HEK293 (cell line): Measurements from ENCODE around the gene FIBP.

Experiments used
- GLI2 ChIP-seq: fragments of 450-650 bp; formaldehyde crosslinking; IDR thresholded peaks from 2 replicates; pipeline ENCODE4; 2017; ENCODE audit warnings: missing biosample characterization, missing genetic modification characterization, low read depth, borderline replicate concordance
- GLIS1 ChIP-seq: fragments of 450-650 bp; formaldehyde crosslinking; IDR thresholded peaks from 2 replicates; pipeline ENCODE4 v1.5.1; 2016; ENCODE audit warnings: missing biosample characterization, missing genetic modification characterization
- GLIS2 ChIP-seq: fragments of 450-650 bp; formaldehyde crosslinking; IDR thresholded peaks from 2 replicates; pipeline ENCODE4 v1.5.1; 2016; ENCODE audit warnings: missing biosample characterization, missing genetic modification characterization
- HOXA7 ChIP-seq: sonication (generic); formaldehyde crosslinking; IDR thresholded peaks from 2 replicates; pipeline ENCODE4 v1.8.1; 2022; ENCODE audit warnings: missing genetic modification reagents, borderline replicate concordance
- KLF10 ChIP-seq: fragments of 450-650 bp; IDR thresholded peaks from 2 replicates; pipeline ENCODE4 v1.5.1; 2018; ENCODE audit warnings: missing biosample characterization, mild to moderate bottlenecking, missing genetic modification characterization
- KLF8 ChIP-seq: fragments of 450-650 bp; formaldehyde crosslinking; IDR thresholded peaks from 2 replicates; pipeline ENCODE4 v1.5.1; 2016; ENCODE audit warnings: missing biosample characterization, missing genetic modification characterization
- KLF9 ChIP-seq: fragments of 450-650 bp; formaldehyde crosslinking; IDR thresholded peaks from 2 replicates; pipeline ENCODE4 v1.5.1; 2016; ENCODE audit warnings: missing biosample characterization, missing genetic modification characterization, low read depth
- SP3 ChIP-seq: fragments of 450-650 bp; formaldehyde crosslinking; IDR thresholded peaks from 2 replicates; pipeline ENCODE4 v1.5.1; 2016; ENCODE audit warnings: missing biosample characterization, missing genetic modification characterization
- TCF7L2 ChIP-seq: IDR thresholded peaks from 2 replicates; pipeline ENCODE4 v1.6.1; 2011; ENCODE audit warnings: low read depth, mild to moderate bottlenecking, inconsistent platforms, low read length, moderate library complexity, borderline replicate concordance
- WT1 ChIP-seq: fragments of 450-650 bp; formaldehyde crosslinking; IDR thresholded peaks from 2 replicates; pipeline ENCODE4 v1.5.1; 2016; ENCODE audit warnings: missing biosample characterization, missing genetic modification characterization
- ZBTB20 ChIP-seq: fragments of 450-650 bp; formaldehyde crosslinking; IDR thresholded peaks from 2 replicates; pipeline ENCODE4 v1.5.1; 2016; ENCODE audit warnings: missing biosample characterization, missing genetic modification characterization
- ZEB2 ChIP-seq: fragments of 450-650 bp; formaldehyde crosslinking; IDR thresholded peaks from 2 replicates; pipeline ENCODE4 v1.5.1; 2016; ENCODE audit warnings: missing biosample characterization, missing genetic modification characterization
- ZFHX2 ChIP-seq: fragments of 450-650 bp; formaldehyde crosslinking; conservative IDR thresholded peaks from 2 replicates; pipeline ENCODE4 v1.5.1; 2016; ENCODE audit warnings: missing biosample characterization, missing genetic modification characterization
- ZFP37 ChIP-seq: fragments of 450-650 bp; formaldehyde crosslinking; IDR thresholded peaks from 2 replicates; pipeline ENCODE4 v1.5.1; 2016; ENCODE audit warnings: missing biosample characterization, missing genetic modification characterization
- ZFP69B ChIP-seq: fragments of 450-650 bp; formaldehyde crosslinking; IDR thresholded peaks from 2 replicates; pipeline ENCODE4 v1.5.1; 2016; ENCODE audit warnings: missing biosample characterization, missing genetic modification characterization
- ZNF2 ChIP-seq: fragments of 450-650 bp; formaldehyde crosslinking; IDR thresholded peaks from 2 replicates; pipeline ENCODE4 v1.5.1; 2016; ENCODE audit warnings: missing biosample characterization, missing genetic modification characterization
- ZNF324 ChIP-seq: fragments of 450-650 bp; formaldehyde crosslinking; IDR thresholded peaks from 2 replicates; pipeline ENCODE4 v1.5.1; 2016; ENCODE audit warnings: missing biosample characterization, missing genetic modification characterization
- ZNF335 ChIP-seq: fragments of 450-650 bp; formaldehyde crosslinking; conservative IDR thresholded peaks from 2 replicates; pipeline ENCODE4 v1.5.1; 2016; ENCODE audit warnings: missing biosample characterization, missing genetic modification characterization
- ZNF366 ChIP-seq: fragments of 450-650 bp; formaldehyde crosslinking; conservative IDR thresholded peaks from 2 replicates; pipeline ENCODE4 v1.5.1; 2016; ENCODE audit warnings: missing biosample characterization, missing genetic modification characterization
- ZNF404 ChIP-seq: fragments of 450-650 bp; formaldehyde crosslinking; IDR thresholded peaks from 2 replicates; pipeline ENCODE4 v1.5.1; 2017; ENCODE audit warnings: missing biosample characterization, missing genetic modification characterization
- ZNF501 ChIP-seq: fragments of 450-650 bp; formaldehyde crosslinking; IDR thresholded peaks from 2 replicates; pipeline ENCODE4 v1.5.1; 2016; ENCODE audit warnings: missing biosample characterization, missing genetic modification characterization
- ZNF561 ChIP-seq: fragments of 450-650 bp; IDR thresholded peaks from 2 replicates; pipeline ENCODE4 v1.5.1; 2018; ENCODE audit warnings: missing biosample characterization, missing genetic modification characterization, borderline replicate concordance
- ZNF621 ChIP-seq: fragments of 450-650 bp; formaldehyde crosslinking; IDR thresholded peaks from 2 replicates; pipeline ENCODE4 v1.5.1; 2017; ENCODE audit warnings: missing biosample characterization, missing genetic modification characterization
- ZNF629 ChIP-seq: fragments of 450-650 bp; formaldehyde crosslinking; IDR thresholded peaks from 2 replicates; pipeline ENCODE4 v1.5.1; 2017; ENCODE audit warnings: missing biosample characterization, missing genetic modification characterization
- ZNF660 ChIP-seq: fragments of 450-650 bp; IDR thresholded peaks from 2 replicates; pipeline ENCODE4 v1.5.1; 2018; ENCODE audit warnings: missing biosample characterization, mild to moderate bottlenecking, missing genetic modification characterization
- ZNF768 ChIP-seq: fragments of 450-650 bp; formaldehyde crosslinking; IDR thresholded peaks from 2 replicates; pipeline ENCODE4 v1.5.1; 2018; ENCODE audit warnings: missing biosample characterization, mild to moderate bottlenecking, missing genetic modification characterization
- ZNF843 ChIP-seq: fragments of 450-650 bp; formaldehyde crosslinking; IDR thresholded peaks from 2 replicates; pipeline ENCODE4 v1.5.1; 2016; ENCODE audit warnings: missing biosample characterization, missing genetic modification characterization
- ZXDB ChIP-seq: fragments of 450-650 bp; formaldehyde crosslinking; IDR thresholded peaks from 2 replicates; pipeline ENCODE4 v1.5.1; 2016; ENCODE audit warnings: missing biosample characterization, missing genetic modification characterization
- TF ChIP-seq, protein P1 (sequence below): fragments of 450-650 bp; formaldehyde crosslinking; IDR thresholded peaks from 2 replicates; pipeline ENCODE4 v1.5.1; 2016; ENCODE audit warnings: missing biosample characterization, missing genetic modification characterization
- TF ChIP-seq, protein P2 (sequence below): fragments of 450-650 bp; formaldehyde crosslinking; IDR thresholded peaks from 2 replicates; pipeline ENCODE4 v1.5.1; 2016; ENCODE audit warnings: missing biosample characterization, missing genetic modification characterization
- TF ChIP-seq, protein P3 (sequence below): fragments of 450-650 bp; formaldehyde crosslinking; IDR thresholded peaks from 2 replicates; pipeline ENCODE4 v1.5.1; 2017; ENCODE audit warnings: missing biosample characterization, missing genetic modification characterization
- TF ChIP-seq, protein P4 (sequence below): fragments of 450-650 bp; formaldehyde crosslinking; IDR thresholded peaks from 2 replicates; pipeline ENCODE4 v1.5.1; 2016; ENCODE audit warnings: missing biosample characterization, missing genetic modification characterization
- TF ChIP-seq, protein P5 (sequence below): fragments of 450-650 bp; formaldehyde crosslinking; IDR thresholded peaks from 2 replicates; pipeline ENCODE4 v1.5.1; 2017; ENCODE audit warnings: missing biosample characterization, missing genetic modification characterization

The FIBP gene

DNA sequence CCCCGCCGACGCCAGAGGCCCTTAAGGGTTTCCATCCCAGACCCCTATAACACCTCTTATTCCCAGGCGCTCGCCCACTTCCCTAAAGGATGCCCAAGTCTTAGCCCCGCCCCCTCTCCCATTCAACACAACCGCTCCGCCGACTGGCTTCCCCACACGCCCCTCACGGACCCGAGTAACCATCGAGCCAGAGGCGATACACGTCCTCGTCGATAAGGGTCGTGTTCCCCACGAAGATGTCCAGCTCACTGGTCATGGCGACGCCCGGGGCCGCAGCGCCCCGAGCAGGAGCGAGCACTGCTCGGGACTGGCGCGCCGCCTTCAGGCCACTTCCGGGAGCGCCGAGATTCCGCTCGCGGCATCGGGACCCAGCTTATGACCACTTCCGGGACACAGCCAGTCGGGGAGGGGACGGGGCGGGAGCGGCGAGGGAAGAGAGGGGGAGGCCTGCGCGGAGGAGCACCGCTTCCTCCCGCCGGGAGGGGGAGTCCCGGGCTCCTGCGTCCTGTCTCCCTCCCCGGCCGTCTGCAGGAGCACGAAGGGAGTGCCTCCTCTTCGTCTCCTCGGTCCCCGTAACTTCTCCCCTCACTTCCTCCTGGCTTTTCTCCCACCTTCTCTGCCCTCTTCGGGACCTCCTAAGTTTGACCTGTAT is at the start of gene FIBP (continued):
- peak; percentile 88 for TF ChIP-seq KLF9
- TF ChIP-seq, protein P1, sequence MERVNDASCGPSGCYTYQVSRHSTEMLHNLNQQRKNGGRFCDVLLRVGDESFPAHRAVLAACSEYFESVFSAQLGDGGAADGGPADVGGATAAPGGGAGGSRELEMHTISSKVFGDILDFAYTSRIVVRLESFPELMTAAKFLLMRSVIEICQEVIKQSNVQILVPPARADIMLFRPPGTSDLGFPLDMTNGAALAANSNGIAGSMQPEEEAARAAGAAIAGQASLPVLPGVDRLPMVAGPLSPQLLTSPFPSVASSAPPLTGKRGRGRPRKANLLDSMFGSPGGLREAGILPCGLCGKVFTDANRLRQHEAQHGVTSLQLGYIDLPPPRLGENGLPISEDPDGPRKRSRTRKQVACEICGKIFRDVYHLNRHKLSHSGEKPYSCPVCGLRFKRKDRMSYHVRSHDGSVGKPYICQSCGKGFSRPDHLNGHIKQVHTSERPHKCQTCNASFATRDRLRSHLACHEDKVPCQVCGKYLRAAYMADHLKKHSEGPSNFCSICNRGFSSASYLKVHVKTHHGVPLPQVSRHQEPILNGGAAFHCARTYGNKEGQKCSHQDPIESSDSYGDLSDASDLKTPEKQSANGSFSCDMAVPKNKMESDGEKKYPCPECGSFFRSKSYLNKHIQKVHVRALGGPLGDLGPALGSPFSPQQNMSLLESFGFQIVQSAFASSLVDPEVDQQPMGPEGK (tag by site-specific recombination), result peak; percentile 88
- peak; percentile 97 for TF ChIP-seq ZNF335
- no peak for TF ChIP-seq TCF7L2
- peak; percentile 43; the same call in 1 of the 2 replicates for TF ChIP-seq GLIS2
- peak; percentile 65; the same call in 1 of the 2 replicates for TF ChIP-seq KLF10
- peak; percentile 12; the same call in 1 of the 2 replicates for TF ChIP-seq ZFP69B (tag by site-specific recombination)
- peak; percentile 59 for TF ChIP-seq ZFHX2
- TF ChIP-seq HOXA7, result no peak
- peak; percentile 57; the same call in 1 of the 2 replicates for TF ChIP-seq ZNF843 (tag by site-specific recombination)
- TF ChIP-seq, protein P2, sequence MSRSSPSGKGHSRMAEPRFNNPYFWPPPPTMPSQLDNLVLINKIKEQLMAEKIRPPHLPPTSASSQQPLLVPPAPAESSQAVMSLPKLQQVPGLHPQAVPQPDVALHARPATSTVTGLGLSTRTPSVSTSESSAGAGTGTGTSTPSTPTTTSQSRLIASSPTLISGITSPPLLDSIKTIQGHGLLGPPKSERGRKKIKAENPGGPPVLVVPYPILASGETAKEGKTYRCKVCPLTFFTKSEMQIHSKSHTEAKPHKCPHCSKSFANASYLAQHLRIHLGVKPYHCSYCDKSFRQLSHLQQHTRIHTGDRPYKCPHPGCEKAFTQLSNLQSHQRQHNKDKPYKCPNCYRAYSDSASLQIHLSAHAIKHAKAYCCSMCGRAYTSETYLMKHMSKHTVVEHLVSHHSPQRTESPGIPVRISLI (tag by site-specific recombination), result no peak
- TF ChIP-seq GLIS1 (tag by site-specific recombination), result no peak
- peak; percentile 74 for TF ChIP-seq SP3 (tag by site-specific recombination)
- TF ChIP-seq, protein P3, sequence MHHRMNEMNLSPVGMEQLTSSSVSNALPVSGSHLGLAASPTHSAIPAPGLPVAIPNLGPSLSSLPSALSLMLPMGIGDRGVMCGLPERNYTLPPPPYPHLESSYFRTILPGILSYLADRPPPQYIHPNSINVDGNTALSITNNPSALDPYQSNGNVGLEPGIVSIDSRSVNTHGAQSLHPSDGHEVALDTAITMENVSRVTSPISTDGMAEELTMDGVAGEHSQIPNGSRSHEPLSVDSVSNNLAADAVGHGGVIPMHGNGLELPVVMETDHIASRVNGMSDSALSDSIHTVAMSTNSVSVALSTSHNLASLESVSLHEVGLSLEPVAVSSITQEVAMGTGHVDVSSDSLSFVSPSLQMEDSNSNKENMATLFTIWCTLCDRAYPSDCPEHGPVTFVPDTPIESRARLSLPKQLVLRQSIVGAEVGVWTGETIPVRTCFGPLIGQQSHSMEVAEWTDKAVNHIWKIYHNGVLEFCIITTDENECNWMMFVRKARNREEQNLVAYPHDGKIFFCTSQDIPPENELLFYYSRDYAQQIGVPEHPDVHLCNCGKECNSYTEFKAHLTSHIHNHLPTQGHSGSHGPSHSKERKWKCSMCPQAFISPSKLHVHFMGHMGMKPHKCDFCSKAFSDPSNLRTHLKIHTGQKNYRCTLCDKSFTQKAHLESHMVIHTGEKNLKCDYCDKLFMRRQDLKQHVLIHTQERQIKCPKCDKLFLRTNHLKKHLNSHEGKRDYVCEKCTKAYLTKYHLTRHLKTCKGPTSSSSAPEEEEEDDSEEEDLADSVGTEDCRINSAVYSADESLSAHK (tag by site-specific recombination), result no peak
- no peak for TF ChIP-seq ZNF501 (tag by site-specific recombination)
- peak; percentile 84 for TF ChIP-seq ZEB2 (tag by site-specific recombination)
- TF ChIP-seq WT1, result peak; percentile 51
- TF ChIP-seq, protein P4, sequence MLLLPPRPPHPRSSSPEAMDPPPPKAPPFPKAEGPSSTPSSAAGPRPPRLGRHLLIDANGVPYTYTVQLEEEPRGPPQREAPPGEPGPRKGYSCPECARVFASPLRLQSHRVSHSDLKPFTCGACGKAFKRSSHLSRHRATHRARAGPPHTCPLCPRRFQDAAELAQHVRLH (tag by site-specific recombination), result no peak
- TF ChIP-seq ZNF404 (tag by site-specific recombination), result no peak
- TF ChIP-seq ZFP37, result peak; percentile 57; the same call in 1 of the 2 replicates
- TF ChIP-seq ZNF561, result 0 out of 2 replicates have a peak, but pooled peaks have one; percentile 42
- no peak for TF ChIP-seq ZNF621 (tag by site-specific recombination)
- no peak for TF ChIP-seq ZNF768 (tag by site-specific recombination)
- peak; percentile 83 for TF ChIP-seq ZXDB (tag by site-specific recombination)
- TF ChIP-seq KLF8 (tag by site-specific recombination), result peak; percentile 43
- TF ChIP-seq ZNF660, result peak; percentile 17; the same call in 1 of the 2 replicates
- no peak for TF ChIP-seq GLI2 (tag by site-specific recombination)
- TF ChIP-seq, protein P5, sequence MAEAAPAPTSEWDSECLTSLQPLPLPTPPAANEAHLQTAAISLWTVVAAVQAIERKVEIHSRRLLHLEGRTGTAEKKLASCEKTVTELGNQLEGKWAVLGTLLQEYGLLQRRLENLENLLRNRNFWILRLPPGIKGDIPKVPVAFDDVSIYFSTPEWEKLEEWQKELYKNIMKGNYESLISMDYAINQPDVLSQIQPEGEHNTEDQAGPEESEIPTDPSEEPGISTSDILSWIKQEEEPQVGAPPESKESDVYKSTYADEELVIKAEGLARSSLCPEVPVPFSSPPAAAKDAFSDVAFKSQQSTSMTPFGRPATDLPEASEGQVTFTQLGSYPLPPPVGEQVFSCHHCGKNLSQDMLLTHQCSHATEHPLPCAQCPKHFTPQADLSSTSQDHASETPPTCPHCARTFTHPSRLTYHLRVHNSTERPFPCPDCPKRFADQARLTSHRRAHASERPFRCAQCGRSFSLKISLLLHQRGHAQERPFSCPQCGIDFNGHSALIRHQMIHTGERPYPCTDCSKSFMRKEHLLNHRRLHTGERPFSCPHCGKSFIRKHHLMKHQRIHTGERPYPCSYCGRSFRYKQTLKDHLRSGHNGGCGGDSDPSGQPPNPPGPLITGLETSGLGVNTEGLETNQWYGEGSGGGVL, result peak; percentile 100
- peak; percentile 89 for TF ChIP-seq ZNF2 (tag by site-specific recombination)
- no peak for TF ChIP-seq ZNF324
- peak; percentile 55; the same call in 1 of the 2 replicates for TF ChIP-seq ZNF366 (tag by site-specific recombination)
- peak; percentile 95 for TF ChIP-seq ZNF629 (tag by site-specific recombination)
- peak; percentile 43 for TF ChIP-seq ZBTB20 (tag by site-specific recombination)
